NCI-H345 treated with DMSO at 0.1 percent for 48 hours (cell line): ENCODE measurements around the gene TMEM203.
"Not testable (repeated sequence)": the region's sequence is repeated elsewhere in the genome, so short reads cannot be mapped to it uniquely, and the experiment has no call there.

Experiments used
- DNase-seq: peaks from one replicate; lab custom pipeline; 2025; ENCODE audit not compliant: unreplicated experiment; lab: John Stamatoyannopoulos, UW

The TMEM203 gene

GRCh38 chr9:137242269-137243203 is 37.1 kb upstream of the TMEM203 start:
- DNase-seq: no peak

GRCh38 chr9:137241490-137242268 is 36.2 kb upstream of the TMEM203 start:
- DNase-seq: no peak

GRCh38 chr9:137240841-137241489 is 35.5 kb upstream of the TMEM203 start, which contains the start of gene TUBB4B:
TUBB4B (plus strand) TSS chr9:137241287; CDS start chr9:137241361, 74 bp downstream.
- peak; percentile 99 for DNase-seq

- DNase-seq: no peak
Measured at GRCh38 chr9:137240318-137240840, 34.9 kb upstream of the TMEM203 start.

GRCh38 chr9:137239541-137240200 is 34.2 kb upstream of the TMEM203 start:
- not testable (repeated sequence) for DNase-seq

- peak; percentile 80 for DNase-seq
Measured at GRCh38 chr9:137237759-137238726, 32.6 kb upstream of the TMEM203 start.

- DNase-seq: no peak
Measured at GRCh38 chr9:137236936-137237421, 31.5 kb upstream of the TMEM203 start.

- DNase-seq: peak; percentile 53
Measured at GRCh38 chr9:137236238-137236935, 30.9 kb upstream of the TMEM203 start.

- DNase-seq: no peak
Measured at GRCh38 chr9:137235424-137236237, 30.2 kb upstream of the TMEM203 start.

- DNase-seq: no peak
Measured at GRCh38 chr9:137234758-137235423, 29.4 kb upstream of the TMEM203 start.

- no peak for DNase-seq
Measured at GRCh38 chr9:137234055-137234697, 28.7 kb upstream of the TMEM203 start.

GRCh38 chr9:137233143-137233980 is 27.9 kb upstream of the TMEM203 start:
- no peak for DNase-seq

GRCh38 chr9:137232510-137232909 is 27.1 kb upstream of the TMEM203 start:
- DNase-seq: no peak

GRCh38 chr9:137232101-137232500 is 26.7 kb upstream of the TMEM203 start:
- DNase-seq: no peak

- no peak for DNase-seq
Measured at GRCh38 chr9:137231372-137232039, 26.1 kb upstream of the TMEM203 start.
